Activated CD4-positive, alpha-beta T cell treated with anti-CD3 and anti-CD28 coated beads, Interleukin-2, amount 50 U/mL, for 4 hours (primary cell): ENCODE data around the gene MDN1.

ENCODE experiments used
- DNase-seq, 2 experiments: peaks; one replicate each; pipeline ENCODE4 v3.0.0-alpha.2; 2020

MDN1 gene

GRCh38 chr6:89685311-89685710 lies 134.3 kb downstream of the MDN1 start:
- DNase-seq, result no peak

- DNase-seq, result no peak
These were observed 136.6 kb downstream of the MDN1 start for GRCh38 chr6:89682991-89683390.

- DNase-seq, result no peak
These were observed 137.5 kb downstream of the MDN1 start for GRCh38 chr6:89681983-89682564.

GRCh38 chr6:89680551-89680950 lies 139.0 kb downstream of the MDN1 start:
- no peak for DNase-seq

GRCh38 chr6:89680150-89680549 lies 139.4 kb downstream of the MDN1 start:
- no peak for DNase-seq

GRCh38 chr6:89679215-89680120 lies 140.1 kb downstream of the MDN1 start:
- no peak for DNase-seq

- DNase-seq, result no peak
These were observed 141.1 kb downstream of the MDN1 start for GRCh38 chr6:89678531-89678930.

GRCh38 chr6:89675949-89676748 lies 143.4 kb downstream of the MDN1 start:
- no peak for DNase-seq

- no peak for DNase-seq
These were observed 148.5 kb downstream of the MDN1 start for GRCh38 chr6:89670935-89671565.

GRCh38 chr6:89669002-89669401 lies 150.6 kb downstream of the MDN1 start:
- no peak for DNase-seq

GRCh38 chr6:89667872-89668556 lies 151.6 kb downstream of the MDN1 start:
- no peak for DNase-seq

GRCh38 chr6:89662659-89663223 lies 156.9 kb downstream of the MDN1 start:
- no peak for DNase-seq

- DNase-seq, result no peak
These were observed 158.0 kb downstream of the MDN1 start for GRCh38 chr6:89661559-89661958.

- DNase-seq, result no peak
These were observed 158.6 kb downstream of the MDN1 start for GRCh38 chr6:89660981-89661380.

GRCh38 chr6:89657445-89658158 lies 162.0 kb downstream of the MDN1 start:
- no peak for DNase-seq

GRCh38 chr6:89655122-89655521 lies 164.5 kb downstream of the MDN1 start:
- no peak for DNase-seq

- DNase-seq, result no peak
These were observed 169.0 kb downstream of the MDN1 start for GRCh38 chr6:89650579-89650978.

- no peak for DNase-seq
These were observed 169.9 kb downstream of the MDN1 start for GRCh38 chr6:89649682-89650081.

GRCh38 chr6:89644864-89645263 lies 174.7 kb downstream of the MDN1 start:
- DNase-seq, result no peak

- no peak for DNase-seq
These were observed 176.2 kb downstream of the MDN1 start for GRCh38 chr6:89643406-89643805.

- no peak for DNase-seq
These were observed 176.6 kb downstream of the MDN1 start for GRCh38 chr6:89642956-89643355.
